A549 (cell line): Measurements from ENCODE around the gene MCCC1.

Experiments used
- BHLHE40 ChIP-seq: IDR thresholded peaks from 2 replicates; pipeline ENCODE4 v1.6.1; 2012; ENCODE audit warnings: low read depth, low read length, inconsistent platforms
- EP300 ChIP-seq, 2 experiments: fragments of >200 bp; sonication (Bioruptor Twin); formaldehyde crosslinking; IDR thresholded peaks; 2 replicates in 1 of 2; 3 replicates in 1 of 2; pipeline ENCODE4 v1.6.1; 2016 to 2017
- FOSL2 ChIP-seq, 2 experiments: fragments of 450-650 bp in 1 of 2; fragments of >200 bp in 1 of 2; sonication (Bioruptor Twin) in 1 of 2; formaldehyde crosslinking; IDR thresholded peaks; 2 replicates each; pipeline versions ENCODE4 v1.5.0 to v1.6.1; 2016 to 2020; ENCODE audit warnings: mild to moderate bottlenecking in 1 of 2, moderate library complexity in 1 of 2
- FOXS1 ChIP-seq: fragments of 250-450 bp; sonication (Bioruptor Pico); IDR thresholded peaks from 2 replicates; pipeline ENCODE4 v1.5.0; 2020; ENCODE audit warnings: mild to moderate bottlenecking, moderate library complexity
- MAZ ChIP-seq: fragments of 150-350 bp; IDR thresholded peaks from 2 replicates; pipeline ENCODE4 v1.6.1; 2014; ENCODE audit warnings: antibody characterized with exemption, low read depth, low read length, borderline replicate concordance
- POLR2A ChIP-seq: IDR thresholded peaks from 2 replicates; pipeline ENCODE4 v1.6.1; 2012; ENCODE audit warnings: mild to moderate bottlenecking, low read length
- RNF2 ChIP-seq: fragments of 200-600 bp; sonication (generic); IDR thresholded peaks from 2 replicates; pipeline ENCODE4 v1.6.1; 2016; ENCODE audit warnings: low read depth, mild to moderate bottlenecking, antibody characterized with exemption, moderate library complexity, borderline replicate concordance
- ZFP36 ChIP-seq: fragments of 450-650 bp; IDR thresholded peaks from 2 replicates; pipeline ENCODE4 v1.6.1; 2014; ENCODE audit warnings: borderline replicate concordance; ENCODE audit not compliant: partially characterized antibody
- TF ChIP-seq, protein P1 (sequence below): fragments of >200 bp; sonication (Bioruptor Twin); formaldehyde crosslinking; IDR thresholded peaks from 3 replicates; pipeline ENCODE4 v1.5.1; 2016
- TF ChIP-seq, protein P2 (sequence below): fragments of 200-600 bp; sonication (generic); IDR thresholded peaks from 2 replicates; pipeline ENCODE4 v1.6.1; 2016; ENCODE audit warnings: antibody characterized with exemption, mild to moderate bottlenecking, moderate library complexity
- TF ChIP-seq, protein P3 (sequence below): IDR thresholded peaks from 2 replicates; pipeline ENCODE4 v1.6.1; 2012

DNA sequence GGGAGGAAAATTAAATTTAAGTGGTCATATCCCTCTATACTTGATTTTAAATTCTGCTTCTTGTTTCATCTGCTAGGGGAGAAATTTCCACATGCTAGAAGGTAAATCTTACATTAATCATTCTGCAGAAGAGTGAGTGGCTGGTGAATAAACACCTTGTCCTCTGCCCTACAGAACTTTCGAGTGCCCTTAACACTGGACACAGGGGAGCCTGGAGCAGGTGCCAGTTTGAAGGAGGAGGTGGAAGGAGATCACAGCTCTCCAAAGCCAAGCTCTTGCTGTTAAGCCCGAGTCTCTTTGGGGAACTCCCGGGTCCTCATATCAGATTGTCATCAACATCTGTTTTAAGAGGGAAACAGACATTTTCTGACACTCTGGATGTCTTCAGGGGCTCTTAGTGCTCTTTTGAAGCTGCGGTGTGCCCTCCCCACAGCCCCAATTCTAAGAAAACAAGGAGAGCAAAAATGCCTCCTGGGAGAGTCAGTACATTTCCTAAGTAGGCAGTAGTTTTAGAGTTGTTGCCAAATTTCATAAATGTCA, 32.0 kb upstream of the MCCC1 start:
- TF ChIP-seq, protein P1, sequence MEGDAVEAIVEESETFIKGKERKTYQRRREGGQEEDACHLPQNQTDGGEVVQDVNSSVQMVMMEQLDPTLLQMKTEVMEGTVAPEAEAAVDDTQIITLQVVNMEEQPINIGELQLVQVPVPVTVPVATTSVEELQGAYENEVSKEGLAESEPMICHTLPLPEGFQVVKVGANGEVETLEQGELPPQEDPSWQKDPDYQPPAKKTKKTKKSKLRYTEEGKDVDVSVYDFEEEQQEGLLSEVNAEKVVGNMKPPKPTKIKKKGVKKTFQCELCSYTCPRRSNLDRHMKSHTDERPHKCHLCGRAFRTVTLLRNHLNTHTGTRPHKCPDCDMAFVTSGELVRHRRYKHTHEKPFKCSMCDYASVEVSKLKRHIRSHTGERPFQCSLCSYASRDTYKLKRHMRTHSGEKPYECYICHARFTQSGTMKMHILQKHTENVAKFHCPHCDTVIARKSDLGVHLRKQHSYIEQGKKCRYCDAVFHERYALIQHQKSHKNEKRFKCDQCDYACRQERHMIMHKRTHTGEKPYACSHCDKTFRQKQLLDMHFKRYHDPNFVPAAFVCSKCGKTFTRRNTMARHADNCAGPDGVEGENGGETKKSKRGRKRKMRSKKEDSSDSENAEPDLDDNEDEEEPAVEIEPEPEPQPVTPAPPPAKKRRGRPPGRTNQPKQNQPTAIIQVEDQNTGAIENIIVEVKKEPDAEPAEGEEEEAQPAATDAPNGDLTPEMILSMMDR, result no peak
- TF ChIP-seq MAZ (no peak), RNF2 (no peak), BHLHE40 (no peak), EP300 (IDR thresholded peaks at IDR 0.05) (no peak), ZFP36 (no peak), FOSL2 (IDR thresholded peaks at IDR 0.05) (no peak), FOSL2 (CRISPR knock-in tag; IDR thresholded peaks at IDR 0.05) (no peak), POLR2A (no peak), FOXS1 (no peak)
- TF ChIP-seq, protein P2, sequence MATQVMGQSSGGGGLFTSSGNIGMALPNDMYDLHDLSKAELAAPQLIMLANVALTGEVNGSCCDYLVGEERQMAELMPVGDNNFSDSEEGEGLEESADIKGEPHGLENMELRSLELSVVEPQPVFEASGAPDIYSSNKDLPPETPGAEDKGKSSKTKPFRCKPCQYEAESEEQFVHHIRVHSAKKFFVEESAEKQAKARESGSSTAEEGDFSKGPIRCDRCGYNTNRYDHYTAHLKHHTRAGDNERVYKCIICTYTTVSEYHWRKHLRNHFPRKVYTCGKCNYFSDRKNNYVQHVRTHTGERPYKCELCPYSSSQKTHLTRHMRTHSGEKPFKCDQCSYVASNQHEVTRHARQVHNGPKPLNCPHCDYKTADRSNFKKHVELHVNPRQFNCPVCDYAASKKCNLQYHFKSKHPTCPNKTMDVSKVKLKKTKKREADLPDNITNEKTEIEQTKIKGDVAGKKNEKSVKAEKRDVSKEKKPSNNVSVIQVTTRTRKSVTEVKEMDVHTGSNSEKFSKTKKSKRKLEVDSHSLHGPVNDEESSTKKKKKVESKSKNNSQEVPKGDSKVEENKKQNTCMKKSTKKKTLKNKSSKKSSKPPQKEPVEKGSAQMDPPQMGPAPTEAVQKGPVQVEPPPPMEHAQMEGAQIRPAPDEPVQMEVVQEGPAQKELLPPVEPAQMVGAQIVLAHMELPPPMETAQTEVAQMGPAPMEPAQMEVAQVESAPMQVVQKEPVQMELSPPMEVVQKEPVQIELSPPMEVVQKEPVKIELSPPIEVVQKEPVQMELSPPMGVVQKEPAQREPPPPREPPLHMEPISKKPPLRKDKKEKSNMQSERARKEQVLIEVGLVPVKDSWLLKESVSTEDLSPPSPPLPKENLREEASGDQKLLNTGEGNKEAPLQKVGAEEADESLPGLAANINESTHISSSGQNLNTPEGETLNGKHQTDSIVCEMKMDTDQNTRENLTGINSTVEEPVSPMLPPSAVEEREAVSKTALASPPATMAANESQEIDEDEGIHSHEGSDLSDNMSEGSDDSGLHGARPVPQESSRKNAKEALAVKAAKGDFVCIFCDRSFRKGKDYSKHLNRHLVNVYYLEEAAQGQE, result no peak
- TF ChIP-seq, protein P3, sequence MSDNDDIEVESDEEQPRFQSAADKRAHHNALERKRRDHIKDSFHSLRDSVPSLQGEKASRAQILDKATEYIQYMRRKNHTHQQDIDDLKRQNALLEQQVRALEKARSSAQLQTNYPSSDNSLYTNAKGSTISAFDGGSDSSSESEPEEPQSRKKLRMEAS, result no peak
